H1 (cell line): Measurements from ENCODE around the gene GAST. TPM values are rescaled to one million over a fixed set of nuclear protein-coding genes. Genes with fewer than 3 reads are reported as not detected.

Source experiments
- ASH2L ChIP-seq: fragments of 200-600, 300-600 bp; sonication (generic); IDR thresholded peaks from one replicate; pipeline ENCODE4 v1.7.1; 2017; ENCODE audit warnings: low read length
- ATF3 ChIP-seq: IDR thresholded peaks from 2 replicates; pipeline ENCODE4 v1.6.1; 2011; ENCODE audit warnings: low read depth, mild to moderate bottlenecking, low read length; ENCODE audit not compliant: insufficient read depth
- BRCA1 ChIP-seq: IDR thresholded peaks from 2 replicates; pipeline ENCODE4 v1.6.1; 2012; ENCODE audit warnings: low read depth, low read length, improper control_type of control experiment
- CHD7 ChIP-seq: fragments of 300-600 bp; sonication (generic); IDR thresholded peaks from 2 replicates; pipeline ENCODE4 v1.7.1; 2012; ENCODE audit warnings: low read length, moderate library complexity, mild to moderate bottlenecking, inconsistent platforms; ENCODE audit not compliant: insufficient replicate concordance
- E2F6 ChIP-seq: IDR thresholded peaks from 2 replicates; pipeline ENCODE4 v1.6.1; 2012; ENCODE audit warnings: inconsistent platforms
- EZH2 ChIP-seq: fragments of 200-600 bp; sonication (generic); IDR thresholded peaks from 2 replicates; pipeline ENCODE4 v1.7.1; 2012; ENCODE audit warnings: low read depth, mild to moderate bottlenecking, moderate library complexity, low read length, inconsistent platforms; ENCODE audit not compliant: severe bottlenecking
- MAX ChIP-seq: IDR thresholded peaks from 2 replicates; pipeline ENCODE4 v1.6.1; 2012; ENCODE audit warnings: inconsistent platforms
- SP1 ChIP-seq: IDR thresholded peaks from 2 replicates; pipeline ENCODE4 v1.6.1; 2011; ENCODE audit warnings: low read depth, low read length
- TEAD4 ChIP-seq: IDR thresholded peaks from 2 replicates; pipeline ENCODE4 v1.6.1; 2012; ENCODE audit warnings: low read depth, low read length, inconsistent platforms, mixed read lengths
- polyA plus RNA-seq, 7 experiments: library from polyadenylated mRNA; depleted of rRNA in 3 of 7; stranded (reverse) in 5 of 7; unstranded in 2 of 7; fragments of >200 nt in 5 of 7; fragments of 200-250 nt in 2 of 7; gene quantifications; 1 replicate in 5 of 7; 2 replicates in 1 of 7; 4 replicates in 1 of 7; pipeline versions ENCODE4 v1.2.1 to v1.2.3, GENCODE V29; 2011 to 2013; ENCODE audit warnings: missing spikeins in 2 of 7, mixed read lengths in 2 of 7
- total RNA-seq: library from RNA; stranded (reverse); fragmentation: NEBNext Ultra II Directional; extraction: Animal tissue kit (Norgen Biotek cat#: 25700); gene quantifications from 2 replicates; pipeline ENCODE4 v1.2.1, GENCODE V29; 2021

GAST gene
- total and polyA plus RNA-seq, 2 of the 8 experiments (the other 6 are each of a cell fraction or from before 2014, with no cell fraction given), result not detected

GRCh38 chr17:41736983-41737679 is 25.0 kb downstream of the GAST start (continued):
- TF ChIP-seq CHD7 (no peak), ATF3 (no peak), SP1 (no peak), MAX (no peak), ASH2L (no peak), E2F6 (no peak), EZH2 (no peak), TEAD4 (no peak), BRCA1 (no peak)
